GM21737 (cell line): ENCODE data around the gene DMD.

Experiments
- ATAC-seq: cut with Tn5 transposase; IDR thresholded peaks from one replicate; pipeline ENCODE4 v1.9.1; 2021; ENCODE audit warnings: mild to moderate bottlenecking, moderate library complexity; ENCODE audit not compliant: unreplicated experiment

DMD gene

GRCh38 chrX:31894152-31894551 is 1317.2 kb downstream of the DMD start:
- ATAC-seq: no peak

GRCh38 chrX:31893525-31893924 is 1317.8 kb downstream of the DMD start:
- no peak for ATAC-seq

GRCh38 chrX:31889088-31889487 is 1322.3 kb downstream of the DMD start:
- ATAC-seq: no peak

GRCh38 chrX:31884535-31884934 is 1326.8 kb downstream of the DMD start:
- ATAC-seq: no peak

GRCh38 chrX:31872007-31872406 is 1339.3 kb downstream of the DMD start:
- no peak for ATAC-seq

GRCh38 chrX:31870267-31870666 is 1341.1 kb downstream of the DMD start:
- ATAC-seq: no peak

GRCh38 chrX:31860686-31861085 is 1350.7 kb downstream of the DMD start:
- ATAC-seq: no peak

- no peak for ATAC-seq
Measured at GRCh38 chrX:31858915-31859314, 1352.4 kb downstream of the DMD start.

GRCh38 chrX:31854716-31855115 is 1356.6 kb downstream of the DMD start:
- ATAC-seq: no peak

GRCh38 chrX:31851761-31852160 is 1359.6 kb downstream of the DMD start:
- ATAC-seq: no peak

- no peak for ATAC-seq
Measured at GRCh38 chrX:31847773-31848172, 1363.6 kb downstream of the DMD start.

- ATAC-seq: no peak
Measured at GRCh38 chrX:31845003-31845402, 1366.3 kb downstream of the DMD start.

- no peak for ATAC-seq
Measured at GRCh38 chrX:31838617-31839016, 1372.7 kb downstream of the DMD start.

- no peak for ATAC-seq
Measured at GRCh38 chrX:31837445-31838049, 1373.8 kb downstream of the DMD start.

- no peak for ATAC-seq
Measured at GRCh38 chrX:31836479-31836878, 1374.9 kb downstream of the DMD start.

GRCh38 chrX:31832263-31832662 is 1379.1 kb downstream of the DMD start:
- ATAC-seq: no peak

- ATAC-seq: no peak
Measured at GRCh38 chrX:31820430-31821210, 1390.7 kb downstream of the DMD start.

- ATAC-seq: no peak
Measured at GRCh38 chrX:31819455-31819854, 1391.9 kb downstream of the DMD start.

- no peak for ATAC-seq
Measured at GRCh38 chrX:31811106-31811505, 1400.2 kb downstream of the DMD start.

- no peak for ATAC-seq
Measured at GRCh38 chrX:31808357-31808756, 1403.0 kb downstream of the DMD start.

- no peak for ATAC-seq
Measured at GRCh38 chrX:31807165-31807564, 1404.2 kb downstream of the DMD start.

GRCh38 chrX:31805781-31806180 is 1405.6 kb downstream of the DMD start:
- no peak for ATAC-seq

GRCh38 chrX:31800219-31800618 is 1411.1 kb downstream of the DMD start:
- ATAC-seq: no peak
